Vagina (tissue), 2 donors: ENCODE results near the gene FGGY.

Source experiments
- POLR2A ChIP-seq, 2 donors: fragments of 450-650 bp; IDR thresholded peaks; one replicate each; pipeline ENCODE4 v1.6.1; 2017; ENCODE audit warnings: antibody characterized with exemption in 2 of 2, mild to moderate bottlenecking in 2 of 2, moderate library complexity in 2 of 2
- POLR2AphosphoS5 ChIP-seq, 2 donors: sonication (generic); formaldehyde crosslinking; IDR thresholded peaks; one replicate each; pipeline ENCODE4 v1.9.0; 2017; ENCODE audit warnings: antibody characterized with exemption in 2 of 2, mild to moderate bottlenecking in 2 of 2, low read depth in 1 of 2; ENCODE audit not compliant: insufficient read depth in 1 of 2
- TF ChIP-seq, protein P1 (sequence below), 3 experiments: fragments of 450-650 bp in 2 of 3; fragments of 200-600 bp in 1 of 3; sonication (generic) in 1 of 3; IDR thresholded peaks; one replicate each; pipeline ENCODE4 v1.5.1; 2017 to 2019; ENCODE audit warnings: antibody characterized with exemption in 3 of 3, mild to moderate bottlenecking in 2 of 3, moderate library complexity in 2 of 3

DNA sequence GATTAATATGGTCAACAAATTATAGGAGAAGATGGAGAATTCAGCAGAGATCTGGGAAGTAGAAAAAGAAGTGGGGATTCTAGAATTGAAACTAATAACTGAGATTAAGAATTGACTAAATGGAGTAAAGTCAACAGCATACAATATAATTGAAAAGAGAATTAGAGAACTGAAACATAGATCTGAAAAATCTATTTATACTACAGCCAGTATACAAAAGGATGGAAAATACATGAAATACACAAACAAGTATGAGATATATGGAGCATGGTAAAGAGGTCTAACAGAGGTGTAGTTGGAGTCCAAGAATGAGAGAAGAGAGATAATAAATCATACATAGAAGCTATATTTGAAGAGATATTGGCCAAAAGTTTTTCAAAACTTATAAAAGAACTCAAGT, 235.2 kb downstream of the FGGY start:
- TF ChIP-seq, protein P1, sequence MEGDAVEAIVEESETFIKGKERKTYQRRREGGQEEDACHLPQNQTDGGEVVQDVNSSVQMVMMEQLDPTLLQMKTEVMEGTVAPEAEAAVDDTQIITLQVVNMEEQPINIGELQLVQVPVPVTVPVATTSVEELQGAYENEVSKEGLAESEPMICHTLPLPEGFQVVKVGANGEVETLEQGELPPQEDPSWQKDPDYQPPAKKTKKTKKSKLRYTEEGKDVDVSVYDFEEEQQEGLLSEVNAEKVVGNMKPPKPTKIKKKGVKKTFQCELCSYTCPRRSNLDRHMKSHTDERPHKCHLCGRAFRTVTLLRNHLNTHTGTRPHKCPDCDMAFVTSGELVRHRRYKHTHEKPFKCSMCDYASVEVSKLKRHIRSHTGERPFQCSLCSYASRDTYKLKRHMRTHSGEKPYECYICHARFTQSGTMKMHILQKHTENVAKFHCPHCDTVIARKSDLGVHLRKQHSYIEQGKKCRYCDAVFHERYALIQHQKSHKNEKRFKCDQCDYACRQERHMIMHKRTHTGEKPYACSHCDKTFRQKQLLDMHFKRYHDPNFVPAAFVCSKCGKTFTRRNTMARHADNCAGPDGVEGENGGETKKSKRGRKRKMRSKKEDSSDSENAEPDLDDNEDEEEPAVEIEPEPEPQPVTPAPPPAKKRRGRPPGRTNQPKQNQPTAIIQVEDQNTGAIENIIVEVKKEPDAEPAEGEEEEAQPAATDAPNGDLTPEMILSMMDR (IDR thresholded peaks at IDR 0.05): no peak
- TF ChIP-seq POLR2A (IDR thresholded peaks at IDR 0.05): no peak
- TF ChIP-seq POLR2AphosphoS5 (IDR thresholded peaks at IDR 0.05; ENCODE audit: insufficient read depth in 1 of 2, low read depth in 1 of 2): no peak
